RWPE1 (cell line): ENCODE data around the gene OR5A1.

Source experiments
- CTCF ChIA-PET: fragments of 350-600 bp; sonication (Branson Sonifier 250); formaldehyde crosslinking; extraction: SDS; loops from one replicate; lab custom pipeline; 2021; lab: Yijun Ruan, JAX
- POLR2A ChIA-PET: fragments of 400-600 bp; formaldehyde crosslinking; extraction: SDS; loops from one replicate; lab custom pipeline; 2020; ENCODE audit warnings: antibody characterized with exemption; ENCODE audit not compliant: low non-redundant PET; lab: Yijun Ruan, JAX
- DNase-seq: peaks from one replicate; pipeline ENCODE4 v3.0.0; 2012; ENCODE audit warnings: low spot score
- H3K27ac ChIP-seq: fragments of 450-650 bp; 2 replicates; pipeline ENCODE4 v1.5.1; 2017
- CTCF ChIP-seq: fragments of 450-650 bp; conservative IDR thresholded peaks from 2 replicates; pipeline ENCODE4 v1.5.1; 2017; ENCODE audit warnings: low read depth, mild to moderate bottlenecking

Gene OR5A1

DNA sequence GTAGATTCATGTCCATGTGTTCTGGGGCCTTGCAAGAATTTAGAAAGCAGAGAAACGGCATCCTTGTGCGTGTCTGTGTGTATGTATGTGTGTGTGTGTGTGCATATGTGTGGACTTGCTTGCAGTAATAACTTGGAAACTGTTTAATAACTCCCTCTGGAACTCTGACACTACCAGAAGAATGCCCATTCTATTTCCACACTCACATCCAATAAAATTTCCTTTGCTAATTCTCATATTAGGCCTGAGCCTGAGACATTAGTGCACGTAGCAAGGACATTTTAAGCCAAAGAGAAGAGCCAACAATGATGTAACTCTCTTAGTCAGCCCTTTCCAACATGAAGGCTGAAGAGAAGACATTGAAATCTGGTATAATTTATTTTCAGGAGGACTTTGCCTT, 23.6 kb downstream of the OR5A1 start:
- ChIA-PET POLR2A (no interaction called here), CTCF (no interaction called here)
- no peak for DNase-seq
- H3K27ac ChIP-seq, result no peak overlapping the region
- no peak for TF ChIP-seq CTCF

DNA sequence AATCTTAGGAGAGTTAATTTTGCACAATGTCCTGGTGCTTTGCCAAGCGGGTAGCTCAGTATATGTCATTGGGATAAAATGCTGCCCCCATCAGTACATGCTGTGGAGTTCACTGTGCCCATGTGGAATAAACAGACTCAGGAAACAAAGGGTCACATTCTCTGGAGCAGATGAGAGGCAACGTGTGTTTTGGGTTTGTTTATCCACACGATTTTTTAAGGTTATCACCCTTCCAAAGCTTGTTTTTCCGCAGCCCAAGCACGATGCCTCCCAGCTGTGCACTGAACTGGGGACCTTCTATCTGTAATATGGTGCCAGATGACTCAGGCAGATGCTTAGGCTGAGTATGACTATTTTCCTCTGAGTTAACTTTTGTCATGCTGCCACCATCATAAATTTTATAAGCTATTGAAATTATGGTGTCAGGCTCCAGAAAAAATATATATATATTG, 26.9 kb downstream of the OR5A1 start:
- ChIA-PET CTCF (interaction anchor here (0.7 kb wide), 1 partner anchor 59 kb away, joined by 3 read pairs; no protein-coding TSS in a partner anchor), POLR2A (no interaction called here)
- H3K27ac ChIP-seq, result no peak overlapping the region
- DNase-seq, result no peak
- no peak for TF ChIP-seq CTCF

DNA sequence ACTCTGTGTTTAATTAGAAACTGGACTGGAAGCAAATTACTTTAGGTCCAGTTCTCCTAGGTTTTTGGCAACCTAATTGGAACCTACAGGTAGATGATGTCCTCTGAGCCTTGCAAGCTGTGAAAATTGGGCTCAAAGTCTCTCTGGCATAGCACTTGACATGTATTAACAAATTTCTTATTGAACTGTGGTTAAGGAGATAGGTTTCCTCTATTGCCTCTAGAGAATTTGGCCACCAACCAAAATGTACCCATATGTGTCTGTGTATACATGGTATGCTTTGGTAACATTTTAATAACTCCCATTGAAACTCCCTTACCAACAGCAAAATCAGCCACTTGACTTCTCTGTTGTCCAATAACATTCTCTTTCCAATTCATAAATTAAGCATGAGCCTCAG, 36.7 kb downstream of the OR5A1 start, which contains the start of gene OR4D10:
Gene OR4D10, plus strand, starts transcription at position 301 of the 400 bp plus-strand sequence. CDS start 4,115 bp downstream, outside the sequence.
- POLR2A ChIA-PET, result no interaction called here
- CTCF ChIA-PET, result interaction anchor here (1.0 kb wide), 1 partner anchor 23 kb away, joined by 3 read pairs; no protein-coding TSS in a partner anchor
- H3K27ac ChIP-seq, result no peak within 1 kb of the TSS
- DNase-seq, result no peak
- TF ChIP-seq CTCF, result no peak

DNA sequence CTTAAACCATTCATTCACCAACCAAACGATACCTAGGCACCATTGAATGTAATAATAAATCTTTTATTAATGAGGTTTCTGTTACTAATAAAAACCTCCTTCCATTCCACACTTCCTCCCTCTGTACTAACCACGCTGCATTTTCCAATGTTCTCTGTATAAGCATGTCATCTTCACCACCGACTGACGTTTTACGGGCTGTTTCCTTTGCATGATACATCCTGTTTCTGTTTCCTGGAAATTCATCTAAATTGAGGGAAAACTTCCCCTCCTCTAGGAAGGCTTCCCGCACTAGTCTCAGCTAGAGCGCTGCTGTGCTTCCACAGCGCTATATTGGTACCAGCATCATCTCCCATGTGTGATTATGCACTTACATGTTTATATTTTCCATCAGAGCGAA, 38.9 kb downstream of the OR5A1 start:
- POLR2A ChIA-PET, result no interaction called here

DNA sequence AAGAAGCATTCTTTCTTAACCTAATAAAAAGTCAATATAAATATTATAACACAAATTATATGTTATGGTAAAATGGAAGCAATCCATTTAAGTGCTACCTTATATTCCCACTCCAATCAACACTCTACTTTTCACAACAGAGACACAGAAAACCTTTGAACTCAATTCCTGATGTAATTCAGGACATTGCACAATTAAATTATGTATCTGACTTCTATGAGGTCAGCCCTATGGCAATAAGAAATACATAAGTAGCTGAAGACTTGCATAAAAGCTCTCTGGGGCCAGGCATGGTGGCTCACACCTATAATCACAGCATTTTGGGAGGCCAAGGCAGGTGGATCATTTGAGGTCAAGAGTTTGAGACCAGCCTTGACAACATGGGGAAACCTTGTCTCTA, 43.6 kb downstream of the OR5A1 start:
- TF ChIP-seq CTCF, result no peak
- ChIA-PET POLR2A (no interaction called here), CTCF (no interaction called here)

More for the DNA sequence above, 38.9 kb downstream of the OR5A1 start:
- no peak for DNase-seq
- TF ChIP-seq CTCF, result no peak
- CTCF ChIA-PET, result no interaction called here
- H3K27ac ChIP-seq, result no peak overlapping the region

DNA sequence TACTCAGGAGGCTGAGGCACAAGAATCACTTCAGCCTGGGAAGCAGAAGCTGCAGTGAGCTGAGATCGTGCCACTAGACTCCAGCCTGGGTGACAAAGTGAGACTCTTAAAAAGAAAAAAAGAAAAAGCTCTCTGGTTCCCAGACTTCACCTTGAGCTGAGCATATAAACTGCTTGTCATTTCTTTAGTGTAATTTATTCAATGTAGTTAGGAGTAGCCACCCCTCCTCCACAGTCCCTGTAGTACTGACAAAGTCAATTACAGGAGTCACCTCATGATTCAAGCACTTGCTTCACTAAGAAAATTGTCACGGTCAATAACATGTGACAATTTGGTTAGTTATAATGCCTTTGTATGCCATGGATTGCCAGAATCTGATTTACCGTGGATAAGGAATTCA, 44.1 kb downstream of the OR5A1 start:
- ChIA-PET POLR2A (no interaction called here), CTCF (no interaction called here)
- no peak for DNase-seq
- H3K27ac ChIP-seq, result no peak overlapping the region
- TF ChIP-seq CTCF, result no peak

More for the DNA sequence above, 43.6 kb downstream of the OR5A1 start:
- no peak overlapping the region for H3K27ac ChIP-seq
- no peak for DNase-seq
